ENCODE results near the gene SLC35B2.

Gene SLC35B2

DNA sequence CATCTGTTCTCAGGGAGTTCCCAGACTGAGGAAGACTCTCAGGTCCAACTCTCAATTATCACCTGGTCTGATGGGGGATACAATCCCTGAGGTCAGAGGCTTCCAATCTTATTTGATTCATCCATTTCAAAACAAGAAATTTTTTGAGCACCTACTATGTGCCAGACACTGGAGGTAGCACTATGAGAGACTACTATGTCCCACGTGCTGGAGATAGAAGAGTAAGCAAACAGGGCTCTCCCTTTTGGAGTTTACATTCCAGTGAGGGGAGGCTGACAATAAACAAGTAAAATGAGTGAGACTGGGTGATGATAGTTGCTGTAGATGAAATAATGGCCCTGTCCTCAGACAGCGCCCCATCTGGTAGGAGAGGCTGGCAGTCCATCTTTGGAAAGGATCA is 29.4 kb upstream of the SLC35B2 start:
- TF ChIP-seq EP300 (IDR thresholded peaks at IDR 0.05; ENCODE audit: borderline replicate concordance) (no peak), TEAD4 (IDR thresholded peaks at IDR 0.05) (no peak), CREB1 (IDR thresholded peaks at IDR 0.05; ENCODE audit: low read depth) (no peak), NFIC (IDR thresholded peaks at IDR 0.05) (no peak), EGR1 (IDR thresholded peaks at IDR 0.05) (no peak), ZBTB7A (IDR thresholded peaks at IDR 0.05; ENCODE audit: low read depth) (no peak), TAF1 (IDR thresholded peaks at IDR 0.05; ENCODE audit: low read depth) (no peak), TCF12 (IDR thresholded peaks at IDR 0.05; ENCODE audit: low read depth) (no peak), FOXM1 (IDR thresholded peaks at IDR 0.05; ENCODE audit: borderline replicate concordance, low read depth) (no peak), CEBPB (IDR thresholded peaks at IDR 0.05) (no peak)
- TF ChIP-seq, protein P1, sequence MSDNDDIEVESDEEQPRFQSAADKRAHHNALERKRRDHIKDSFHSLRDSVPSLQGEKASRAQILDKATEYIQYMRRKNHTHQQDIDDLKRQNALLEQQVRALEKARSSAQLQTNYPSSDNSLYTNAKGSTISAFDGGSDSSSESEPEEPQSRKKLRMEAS (IDR thresholded peaks at IDR 0.05) = no peak
- TF ChIP-seq, protein P2, sequence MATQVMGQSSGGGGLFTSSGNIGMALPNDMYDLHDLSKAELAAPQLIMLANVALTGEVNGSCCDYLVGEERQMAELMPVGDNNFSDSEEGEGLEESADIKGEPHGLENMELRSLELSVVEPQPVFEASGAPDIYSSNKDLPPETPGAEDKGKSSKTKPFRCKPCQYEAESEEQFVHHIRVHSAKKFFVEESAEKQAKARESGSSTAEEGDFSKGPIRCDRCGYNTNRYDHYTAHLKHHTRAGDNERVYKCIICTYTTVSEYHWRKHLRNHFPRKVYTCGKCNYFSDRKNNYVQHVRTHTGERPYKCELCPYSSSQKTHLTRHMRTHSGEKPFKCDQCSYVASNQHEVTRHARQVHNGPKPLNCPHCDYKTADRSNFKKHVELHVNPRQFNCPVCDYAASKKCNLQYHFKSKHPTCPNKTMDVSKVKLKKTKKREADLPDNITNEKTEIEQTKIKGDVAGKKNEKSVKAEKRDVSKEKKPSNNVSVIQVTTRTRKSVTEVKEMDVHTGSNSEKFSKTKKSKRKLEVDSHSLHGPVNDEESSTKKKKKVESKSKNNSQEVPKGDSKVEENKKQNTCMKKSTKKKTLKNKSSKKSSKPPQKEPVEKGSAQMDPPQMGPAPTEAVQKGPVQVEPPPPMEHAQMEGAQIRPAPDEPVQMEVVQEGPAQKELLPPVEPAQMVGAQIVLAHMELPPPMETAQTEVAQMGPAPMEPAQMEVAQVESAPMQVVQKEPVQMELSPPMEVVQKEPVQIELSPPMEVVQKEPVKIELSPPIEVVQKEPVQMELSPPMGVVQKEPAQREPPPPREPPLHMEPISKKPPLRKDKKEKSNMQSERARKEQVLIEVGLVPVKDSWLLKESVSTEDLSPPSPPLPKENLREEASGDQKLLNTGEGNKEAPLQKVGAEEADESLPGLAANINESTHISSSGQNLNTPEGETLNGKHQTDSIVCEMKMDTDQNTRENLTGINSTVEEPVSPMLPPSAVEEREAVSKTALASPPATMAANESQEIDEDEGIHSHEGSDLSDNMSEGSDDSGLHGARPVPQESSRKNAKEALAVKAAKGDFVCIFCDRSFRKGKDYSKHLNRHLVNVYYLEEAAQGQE (IDR thresholded peaks at IDR 0.05; ENCODE audit: low read depth) = no peak

DNA sequence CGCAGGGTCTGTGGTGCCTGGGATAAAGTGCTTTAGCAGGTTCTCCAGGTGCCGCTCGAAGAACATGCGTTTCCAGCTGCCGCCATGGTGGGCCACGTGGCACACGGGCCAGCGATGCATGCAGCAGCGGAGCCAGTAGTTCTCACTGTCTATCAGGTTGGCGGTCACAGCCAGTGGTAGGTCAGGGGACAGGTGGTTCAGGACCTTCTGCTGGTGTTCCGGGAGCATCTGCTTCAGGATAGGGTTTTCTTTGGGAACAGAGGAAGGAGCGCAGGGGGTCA is 28.9 kb upstream of the SLC35B2 start:
- TF ChIP-seq, protein P1 (IDR thresholded peaks at IDR 0.05) = no peak
- TF ChIP-seq EP300 (IDR thresholded peaks at IDR 0.05; ENCODE audit: borderline replicate concordance) (no peak), ZBTB7A (IDR thresholded peaks at IDR 0.05; ENCODE audit: low read depth) (no peak), FOXM1 (IDR thresholded peaks at IDR 0.05; ENCODE audit: borderline replicate concordance, low read depth) (no peak), NFIC (IDR thresholded peaks at IDR 0.05) (no peak), CREB1 (IDR thresholded peaks at IDR 0.05; ENCODE audit: low read depth) (no peak), RAD21 (IDR thresholded peaks at IDR 0.05; ENCODE audit: low read depth) (no peak), CEBPB (IDR thresholded peaks at IDR 0.05) (no peak), TCF12 (IDR thresholded peaks at IDR 0.05; ENCODE audit: low read depth) (no peak), EGR1 (IDR thresholded peaks at IDR 0.05) (no peak)
- TF ChIP-seq, protein P3, sequence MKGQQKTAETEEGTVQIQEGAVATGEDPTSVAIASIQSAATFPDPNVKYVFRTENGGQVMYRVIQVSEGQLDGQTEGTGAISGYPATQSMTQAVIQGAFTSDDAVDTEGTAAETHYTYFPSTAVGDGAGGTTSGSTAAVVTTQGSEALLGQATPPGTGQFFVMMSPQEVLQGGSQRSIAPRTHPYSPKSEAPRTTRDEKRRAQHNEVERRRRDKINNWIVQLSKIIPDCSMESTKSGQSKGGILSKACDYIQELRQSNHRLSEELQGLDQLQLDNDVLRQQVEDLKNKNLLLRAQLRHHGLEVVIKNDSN (IDR thresholded peaks at IDR 0.05) = no peak
- TF ChIP-seq, protein P2 (IDR thresholded peaks at IDR 0.05; ENCODE audit: low read depth) = no peak

DNA sequence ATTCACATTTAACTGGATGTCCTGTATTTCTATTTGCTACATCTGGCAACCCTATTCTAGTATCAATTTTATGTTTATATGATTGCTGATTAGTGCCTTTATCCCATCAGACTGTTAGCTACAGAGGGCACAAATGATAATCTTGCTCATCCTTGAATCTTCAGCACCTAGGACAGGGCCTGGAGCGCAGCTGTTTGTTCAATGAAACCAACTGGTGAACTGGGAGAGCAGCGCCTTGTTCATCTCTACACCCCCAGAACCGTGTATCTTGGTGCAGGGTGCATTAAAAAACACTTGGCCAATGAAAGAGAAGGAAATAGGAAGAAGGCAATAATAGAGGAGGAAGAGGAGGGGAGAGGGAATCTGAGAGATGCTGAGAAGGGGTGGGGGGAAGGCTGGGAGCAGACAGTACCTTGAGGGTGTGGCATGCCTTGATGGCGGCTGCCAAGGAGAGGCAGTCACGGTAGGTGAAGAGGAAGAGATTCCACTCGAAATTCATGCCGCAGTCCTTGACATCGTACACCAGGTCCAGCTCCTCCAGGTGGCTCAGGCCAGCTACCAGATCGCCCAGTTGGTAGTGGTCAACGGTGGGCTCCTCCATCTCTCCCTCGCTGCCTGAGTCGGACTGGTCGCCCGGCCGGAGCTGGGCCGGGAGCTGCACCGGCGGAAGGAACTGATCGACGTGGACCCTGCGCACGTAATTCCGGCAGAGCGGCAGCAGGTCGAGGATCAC is 28.4 kb upstream of the SLC35B2 start:
- TF ChIP-seq, protein P1 (IDR thresholded peaks at IDR 0.05) = no peak
- TF ChIP-seq TCF12 (IDR thresholded peaks at IDR 0.05; ENCODE audit: low read depth) (no peak), CEBPB (IDR thresholded peaks at IDR 0.05) (no peak), FOXM1 (IDR thresholded peaks at IDR 0.05; ENCODE audit: borderline replicate concordance, low read depth) (no peak)
- TF ChIP-seq, protein P2 (IDR thresholded peaks at IDR 0.05; ENCODE audit: low read depth) = peak; percentile 90

DNA sequence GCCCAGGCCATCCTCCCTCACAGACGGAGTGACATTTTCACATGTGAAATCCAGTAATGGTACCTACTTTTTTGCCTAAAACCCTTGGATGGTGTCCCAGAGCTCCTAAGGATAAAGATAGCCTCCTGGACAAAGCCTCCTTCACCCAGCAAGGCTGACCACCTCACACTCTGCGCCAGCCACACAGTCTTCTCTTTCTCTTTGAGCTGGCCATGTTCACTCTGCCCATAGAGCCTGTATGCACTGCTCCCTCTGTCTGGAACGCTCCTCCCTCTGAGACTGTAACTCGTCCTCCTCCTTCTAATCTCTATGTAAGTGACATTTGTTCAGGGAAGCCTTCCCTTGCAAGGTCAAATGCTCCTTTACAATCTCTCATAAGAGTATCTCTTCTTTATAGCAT is 27.5 kb upstream of the SLC35B2 start:
- TF ChIP-seq, protein P2 (IDR thresholded peaks at IDR 0.05; ENCODE audit: low read depth) = no peak
- TF ChIP-seq EGR1 (IDR thresholded peaks at IDR 0.05) = no peak
